HG03558 (cell line): ENCODE results near the gene ZBED5.

ENCODE experiments used
- ATAC-seq: cut with Tn5 transposase; IDR thresholded peaks from one replicate; pipeline ENCODE4 v1.9.1; 2021; ENCODE audit warnings: moderate number of reproducible peaks; ENCODE audit not compliant: unreplicated experiment; ENCODE audit errors: extremely low read depth

The ZBED5 gene

DNA sequence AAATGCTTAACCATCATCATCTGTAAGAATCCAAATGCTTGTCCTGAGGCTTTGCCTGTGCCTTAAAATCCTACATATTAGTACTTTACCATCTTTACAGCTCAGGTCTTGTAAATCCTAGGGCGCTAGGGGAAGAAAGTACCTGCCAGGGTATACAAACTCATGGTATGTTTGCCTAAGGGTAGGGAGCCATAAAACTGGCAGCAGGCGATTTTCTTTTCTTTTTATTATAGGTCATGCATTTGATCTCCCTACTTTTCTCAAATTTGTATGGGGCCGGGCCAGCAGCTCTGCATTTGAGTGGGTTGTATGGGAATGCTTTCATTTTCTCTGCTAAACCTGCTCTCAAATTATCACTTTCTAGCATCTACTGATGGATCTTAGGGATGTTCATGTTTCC is 24.0 kb upstream of the ZBED5 start:
- no peak for ATAC-seq

DNA sequence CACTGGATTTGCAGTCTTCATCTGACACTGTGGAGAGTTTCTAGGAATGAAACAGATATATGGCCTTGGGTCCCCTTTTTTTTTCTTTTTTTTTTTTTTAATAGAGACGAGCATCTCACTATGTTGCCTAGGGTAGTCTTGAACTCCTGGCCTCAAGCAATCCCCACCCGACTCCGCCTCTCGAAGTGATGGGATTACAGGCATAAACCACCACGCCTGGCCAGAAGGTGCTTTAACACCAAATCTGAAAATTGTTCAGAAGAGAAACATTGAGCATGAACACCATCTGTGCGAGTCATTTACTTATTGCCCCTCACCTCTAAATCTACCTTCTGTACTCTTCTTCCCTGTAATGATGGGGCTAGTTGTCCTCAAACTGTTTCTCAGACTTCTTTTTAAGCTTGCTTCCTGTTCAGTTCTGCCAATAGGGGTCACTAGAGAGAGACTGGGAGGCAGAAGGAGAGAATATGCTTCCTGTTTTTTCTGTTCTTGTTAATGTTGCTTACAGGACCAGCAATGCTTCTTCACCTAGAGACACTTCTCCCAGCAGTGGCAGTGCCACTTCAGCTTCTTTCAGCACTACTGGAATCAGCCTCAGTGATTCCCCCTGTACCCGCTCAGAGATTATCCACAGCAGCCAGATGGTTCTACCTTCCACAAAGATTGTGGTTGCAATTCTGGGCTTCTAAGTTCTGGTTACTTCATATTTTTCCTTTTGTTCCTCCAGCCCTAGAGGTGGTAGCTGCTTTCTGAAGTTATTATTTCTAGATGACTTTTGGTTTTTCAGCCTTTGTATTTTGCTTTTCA is 20.8 kb upstream of the ZBED5 start:
- no peak for ATAC-seq

DNA sequence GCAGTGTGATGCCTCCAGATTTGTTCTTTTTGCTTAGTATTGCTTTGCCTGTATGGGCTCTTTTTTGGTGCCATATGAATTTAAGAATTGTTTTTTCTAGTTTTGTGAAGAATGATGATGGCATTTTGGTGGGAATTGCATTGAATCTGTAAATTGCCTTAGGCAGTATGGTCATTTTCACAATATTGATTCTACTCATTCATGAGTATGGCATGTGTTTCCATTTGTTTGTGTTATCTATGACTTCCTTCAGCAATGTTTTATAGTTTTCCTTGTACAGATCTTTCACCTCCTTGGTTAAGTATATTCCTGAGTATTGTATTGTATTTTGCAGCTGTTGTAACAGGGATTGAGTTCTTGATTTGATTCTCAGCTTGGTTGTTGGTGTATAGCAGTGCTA is 18.3 kb upstream of the ZBED5 start:
- no peak for ATAC-seq

DNA sequence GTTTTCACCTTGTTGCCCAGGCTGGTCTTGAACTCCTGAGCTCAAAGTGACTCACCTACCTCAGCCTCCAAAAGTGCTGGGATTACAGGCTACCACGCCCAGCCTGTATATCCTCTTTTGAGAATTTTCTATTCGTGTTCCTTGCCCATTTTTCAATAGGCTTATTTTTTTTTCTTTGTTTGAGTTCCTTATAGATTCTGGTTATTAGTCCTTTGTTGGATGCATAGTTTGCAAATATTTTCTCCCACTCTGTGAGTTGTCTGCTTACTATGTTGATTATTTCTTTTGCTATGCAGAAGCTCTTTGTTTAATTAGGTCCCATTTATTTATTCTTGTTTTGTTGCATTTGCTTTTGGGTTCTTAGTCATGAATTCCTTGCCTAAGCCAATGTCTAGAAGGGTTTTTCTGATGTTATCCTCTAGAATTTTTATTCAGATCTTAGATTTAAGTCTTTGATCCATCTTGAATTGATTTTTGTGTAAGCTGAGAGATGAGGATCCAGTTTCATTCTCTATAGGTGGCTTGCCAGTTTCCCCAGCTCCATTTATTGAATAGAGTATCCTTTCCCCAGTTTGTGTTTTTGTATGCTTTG is 17.7 kb upstream of the ZBED5 start:
- ATAC-seq = no peak

DNA sequence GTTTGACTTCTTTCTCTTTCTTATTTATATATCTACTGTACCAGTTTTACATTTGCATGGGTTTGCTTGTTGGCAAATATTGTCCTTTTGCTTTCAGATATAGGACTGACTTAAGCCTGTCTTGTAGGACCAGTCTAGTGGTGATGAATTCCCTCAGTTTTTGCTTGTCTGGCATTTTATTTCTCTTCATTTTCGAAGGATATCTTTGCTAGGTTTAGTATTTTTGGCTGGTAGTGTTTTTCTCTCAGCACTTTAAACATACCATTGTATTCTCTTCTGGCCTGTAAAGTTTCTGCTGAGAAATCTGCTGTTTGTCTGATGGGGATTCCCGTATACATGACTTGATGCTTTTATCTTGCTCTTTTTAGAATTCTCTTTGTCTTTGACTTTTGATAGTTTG is 14.2 kb upstream of the ZBED5 start:
- no peak for ATAC-seq

DNA sequence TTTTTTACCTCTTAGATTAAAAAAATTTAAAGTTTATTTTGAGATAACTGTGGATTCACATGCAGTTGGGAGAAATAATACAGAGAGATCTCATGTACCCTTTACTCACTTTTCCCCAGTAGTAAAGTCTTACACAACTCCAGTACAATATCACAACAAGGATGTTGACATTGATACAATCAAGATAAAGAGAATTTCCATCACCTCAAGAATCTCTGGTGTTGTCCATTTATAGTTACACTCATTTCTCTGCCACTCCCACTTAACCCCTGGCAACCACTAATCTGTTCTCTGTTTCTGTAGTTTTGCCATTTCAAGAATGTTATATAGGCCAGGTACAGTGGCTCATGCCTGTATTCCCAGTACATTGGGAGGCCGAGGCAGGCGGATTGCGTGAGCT is 10.5 kb upstream of the ZBED5 start:
- no peak for ATAC-seq

DNA sequence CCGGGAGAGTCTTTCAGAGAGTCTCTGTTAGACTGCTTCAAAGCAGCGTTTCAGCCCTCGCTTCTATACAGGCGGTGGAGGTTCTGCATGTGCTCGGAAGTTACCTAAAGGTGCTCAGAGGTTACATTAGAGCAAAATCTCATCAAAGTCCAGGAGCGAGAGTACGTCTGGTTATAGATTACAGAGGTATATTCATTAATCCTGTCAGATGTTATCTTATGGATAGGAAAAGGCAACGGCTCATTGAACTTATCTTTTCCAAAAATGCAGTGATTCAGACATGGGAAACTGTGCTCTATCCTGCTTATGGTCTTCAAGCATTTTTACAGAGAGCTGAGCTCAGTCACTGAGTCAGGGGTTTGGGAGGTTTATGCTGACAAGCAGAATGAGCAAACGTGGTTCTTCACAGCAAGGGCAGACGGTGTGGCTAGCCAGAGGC is 9.1 kb upstream of the ZBED5 start:
- no peak for ATAC-seq

DNA sequence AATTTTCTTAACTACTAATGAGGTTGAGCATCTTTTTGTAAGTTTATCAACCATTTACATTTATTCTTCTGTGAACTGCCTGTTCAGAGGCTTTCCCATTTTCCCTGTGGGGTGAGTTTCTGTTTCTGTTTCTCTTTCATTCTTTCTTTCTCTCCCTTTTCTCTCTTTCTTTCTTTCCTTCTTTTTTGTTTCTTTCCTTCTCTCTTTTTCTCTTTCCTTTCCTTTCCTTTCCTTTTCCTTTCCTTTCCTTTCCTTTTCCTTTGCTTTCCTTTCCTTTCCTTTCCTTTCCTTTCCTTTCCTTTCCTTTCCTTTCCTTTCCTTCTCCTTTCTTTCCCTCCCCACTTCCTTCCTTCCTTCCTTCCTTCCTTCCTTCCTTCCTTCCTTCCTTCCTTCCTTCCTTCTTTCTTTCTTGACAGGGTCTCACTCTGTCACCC is 8.0 kb upstream of the ZBED5 start:
- ATAC-seq = no peak

DNA sequence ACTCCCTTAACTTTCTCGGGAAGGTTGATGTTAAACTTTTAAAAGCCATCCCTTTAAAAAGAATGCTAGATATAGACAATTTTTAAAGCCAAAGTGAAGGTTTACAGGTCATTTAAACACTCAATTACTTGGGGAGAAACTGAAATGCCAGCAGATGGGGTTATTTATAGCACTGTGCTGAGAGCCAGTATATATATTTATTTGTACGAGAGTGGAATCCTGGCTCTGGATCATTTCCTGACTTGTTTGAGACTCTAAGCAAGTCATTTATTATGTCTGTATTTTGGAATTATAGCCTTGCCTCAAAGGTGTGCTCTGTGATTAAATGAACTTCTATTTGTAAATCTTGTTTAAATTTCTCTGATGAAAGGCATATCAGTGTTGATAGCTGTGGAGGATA is 6.8 kb upstream of the ZBED5 start:
- no peak for ATAC-seq

DNA sequence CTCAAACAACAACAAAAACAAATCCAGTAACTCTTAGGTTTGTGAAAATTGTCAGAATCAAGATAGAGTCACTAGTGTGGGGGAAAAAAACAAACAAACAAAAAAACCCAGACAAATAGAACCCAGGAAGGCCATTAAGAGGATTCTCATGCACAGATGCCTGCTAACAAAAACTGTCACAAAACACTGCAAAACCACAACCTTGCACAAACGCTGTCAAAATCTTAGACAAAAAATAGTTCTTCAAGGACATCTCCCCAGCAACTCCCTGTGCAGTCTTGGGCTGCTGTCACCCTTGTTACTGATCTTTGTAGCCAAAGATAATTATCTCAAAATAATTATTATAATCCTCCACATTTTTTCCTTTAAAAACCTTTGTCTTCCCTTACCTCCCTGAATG is 4.6 kb upstream of the ZBED5 start:
- ATAC-seq = no peak

DNA sequence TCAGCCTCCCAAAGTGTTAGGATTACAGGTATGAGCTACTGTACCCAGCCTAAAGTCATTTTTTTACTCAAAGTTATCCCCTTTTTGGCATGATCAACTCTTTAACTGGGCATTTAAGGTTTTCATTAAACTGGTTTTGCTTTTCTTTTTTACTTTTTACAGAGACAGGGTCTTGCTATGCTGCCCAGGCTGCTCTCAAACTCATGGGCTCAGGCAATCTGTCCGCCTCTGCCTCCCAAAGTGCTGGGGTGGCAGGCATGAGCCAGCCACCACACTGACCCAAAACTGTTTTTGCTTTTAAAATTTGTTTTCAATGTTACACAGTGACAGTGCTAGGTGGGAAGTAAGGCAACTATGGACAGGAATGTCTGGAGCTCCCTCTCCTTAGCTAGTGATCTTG is 3.9 kb upstream of the ZBED5 start:
- no peak for ATAC-seq

DNA sequence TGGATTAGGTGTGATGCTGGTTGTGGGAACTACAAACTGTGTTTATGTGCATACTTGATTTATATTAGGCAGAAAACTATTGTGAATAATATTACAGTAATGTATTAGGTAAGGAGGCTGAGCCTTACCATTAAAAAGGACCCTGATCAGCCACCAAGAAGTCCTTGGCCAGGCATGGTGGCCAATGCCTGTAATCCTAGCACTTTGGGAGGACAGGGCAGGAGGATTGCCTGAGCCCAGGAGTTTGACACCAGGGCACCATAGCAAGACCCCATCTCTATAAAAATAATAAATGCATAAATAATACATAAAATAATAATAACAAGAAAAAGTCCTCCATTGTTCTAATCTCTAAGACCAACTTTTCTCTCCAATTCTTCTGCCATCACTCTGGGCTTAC is 3.2 kb upstream of the ZBED5 start:
- ATAC-seq = no peak

DNA sequence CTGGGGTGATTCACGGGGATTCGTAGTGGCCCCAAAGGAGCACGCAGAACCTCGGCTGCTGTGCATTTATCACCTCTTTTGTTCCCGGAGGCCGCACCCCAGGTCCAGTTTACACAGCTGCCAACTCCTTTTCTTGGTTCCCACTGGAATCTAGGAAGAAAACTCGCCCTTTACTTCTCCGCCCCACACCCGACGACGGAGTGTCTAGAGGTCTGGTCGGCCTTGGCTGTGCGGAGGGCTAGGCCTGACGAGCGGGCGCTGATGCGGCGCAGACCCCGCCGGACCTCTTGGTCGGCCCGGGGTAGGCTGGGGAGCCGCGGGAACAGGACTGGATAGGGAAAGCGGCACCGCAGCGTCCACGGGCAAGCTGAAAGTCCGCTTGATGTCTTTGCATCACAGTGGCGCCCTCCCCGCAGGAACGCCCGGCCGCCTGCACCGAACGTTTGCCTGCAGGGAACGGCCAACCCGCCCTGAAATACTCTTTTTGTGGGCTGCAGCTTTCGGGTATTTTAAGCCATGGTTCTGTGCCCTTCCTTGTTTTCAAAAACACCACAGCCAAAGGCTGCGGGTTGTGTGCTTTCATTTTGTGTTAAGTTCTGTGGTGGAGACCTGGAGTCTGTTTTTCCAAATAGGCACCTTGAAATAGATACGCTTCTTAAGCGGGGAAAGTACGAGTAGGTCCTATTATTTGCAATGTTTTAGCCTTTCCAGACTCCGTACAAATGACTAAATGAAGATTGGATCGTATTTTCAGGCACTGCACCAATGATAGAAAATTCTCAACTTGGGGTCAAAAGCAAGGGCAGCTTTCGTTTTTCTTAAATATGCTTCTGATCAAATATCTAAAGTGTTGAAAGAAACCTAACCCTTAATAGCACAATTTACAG is 829 bp upstream of the ZBED5 start:
- ATAC-seq = no peak

DNA sequence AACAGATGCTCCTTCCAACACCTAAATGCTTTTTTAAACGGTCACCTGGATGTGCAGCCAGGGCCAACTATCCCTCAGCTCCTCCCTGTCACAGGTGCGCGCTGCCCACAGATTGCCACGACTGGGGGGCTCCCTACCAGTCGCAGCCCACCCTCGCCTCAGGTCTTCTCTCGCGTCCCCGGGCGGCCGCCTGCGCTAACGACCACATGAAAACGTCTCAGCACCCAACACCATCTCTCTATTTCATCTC is 469 bp downstream of the ZBED5 start:
- peak; percentile 3 for ATAC-seq

DNA sequence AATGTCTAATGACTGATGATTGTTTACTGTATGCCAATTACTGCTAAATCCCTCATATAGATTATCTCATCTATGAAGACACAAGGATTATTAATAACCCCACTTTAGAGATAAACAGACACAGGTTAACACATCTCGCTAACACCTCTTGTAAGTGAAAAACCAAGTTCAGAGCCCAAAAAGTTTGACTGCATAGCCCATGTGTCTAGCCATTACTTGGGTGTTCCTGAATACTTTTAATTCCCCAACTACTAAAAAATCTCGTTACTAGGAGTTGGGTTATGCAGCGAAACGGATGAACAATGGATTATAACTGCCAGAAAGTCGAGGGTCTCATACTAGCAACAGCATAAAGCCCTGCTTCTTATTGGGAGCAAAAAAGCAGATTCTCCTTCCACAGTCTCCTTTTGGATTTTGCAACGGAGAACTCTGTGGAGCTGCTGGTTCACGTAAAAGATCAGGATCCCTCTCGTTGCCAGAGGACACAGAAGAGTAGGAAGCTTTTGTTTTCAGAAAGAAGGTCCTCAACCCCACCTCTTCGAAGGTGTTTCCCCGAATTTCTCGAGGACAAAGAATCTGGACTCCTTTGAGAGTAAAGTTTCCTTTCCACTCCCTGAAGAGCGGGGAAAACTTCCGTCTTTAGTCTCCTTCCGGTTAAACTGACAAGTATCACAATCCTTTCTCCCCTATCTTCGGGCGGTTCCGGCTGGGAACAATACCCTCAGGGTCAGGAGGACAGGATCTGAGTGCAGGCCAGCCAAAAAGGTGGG is 979 bp downstream of the ZBED5 start:
- no peak for ATAC-seq

DNA sequence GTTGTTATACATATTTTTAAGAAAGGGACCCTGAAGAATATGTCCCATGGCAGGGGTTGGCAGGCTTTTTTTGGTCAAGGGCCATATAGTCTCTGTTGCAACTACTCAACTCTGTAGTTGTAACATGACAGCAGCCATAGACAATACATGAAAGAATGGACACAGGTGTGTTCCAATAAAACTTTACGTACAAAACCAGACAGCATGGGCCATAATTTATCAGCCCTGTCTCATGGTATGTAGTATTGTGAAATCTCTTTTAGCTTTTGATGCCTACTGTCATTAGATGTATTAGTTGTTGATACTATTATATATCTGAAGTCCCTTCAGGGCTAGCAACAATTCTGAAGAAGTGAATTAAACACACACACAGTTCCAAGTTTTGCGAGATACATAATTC is 2.6 kb downstream of the ZBED5 start:
- no peak for ATAC-seq

DNA sequence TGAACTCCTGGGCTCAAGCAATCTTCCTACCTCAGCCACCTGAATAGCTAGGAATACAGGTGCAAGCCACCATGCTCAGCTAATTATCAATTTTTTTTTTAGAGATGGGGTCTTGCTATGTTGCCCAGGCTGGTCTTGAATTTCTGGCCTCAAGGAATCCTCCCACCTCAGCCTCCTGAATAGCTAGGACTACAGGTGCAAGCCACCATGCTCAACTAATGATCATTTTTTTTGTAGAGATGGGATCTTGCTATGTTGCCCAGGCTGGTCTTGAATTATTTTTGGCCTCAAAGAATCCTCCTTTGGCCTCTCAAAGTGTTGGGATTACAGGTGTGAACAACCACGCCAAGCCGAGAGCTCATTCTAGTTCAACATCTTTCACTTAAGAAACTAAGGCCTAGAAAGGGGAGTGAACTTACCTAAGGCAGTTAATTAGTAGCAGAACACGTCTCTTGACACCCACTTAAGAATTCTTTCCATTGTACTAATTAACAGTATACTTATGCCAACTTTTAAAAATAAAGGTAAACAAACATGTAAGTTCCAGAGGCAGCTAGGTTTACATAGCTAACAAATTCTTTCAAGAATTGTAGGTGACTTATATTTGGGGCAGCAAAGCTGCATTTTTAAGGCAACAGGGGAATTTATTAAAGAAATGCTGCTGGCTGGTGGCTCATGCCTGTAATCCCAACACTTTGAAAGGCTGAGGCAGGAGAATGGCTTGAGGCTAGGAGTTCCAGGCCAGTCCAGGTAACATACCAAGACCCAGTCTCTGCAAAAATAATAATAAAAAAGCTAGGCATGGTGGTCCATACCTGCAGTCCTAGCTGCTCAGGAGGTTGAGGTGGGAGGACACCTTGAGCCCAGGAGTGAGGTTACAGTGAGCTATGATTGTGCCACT is 9.6 kb downstream of the ZBED5 start:
- no peak for ATAC-seq

DNA sequence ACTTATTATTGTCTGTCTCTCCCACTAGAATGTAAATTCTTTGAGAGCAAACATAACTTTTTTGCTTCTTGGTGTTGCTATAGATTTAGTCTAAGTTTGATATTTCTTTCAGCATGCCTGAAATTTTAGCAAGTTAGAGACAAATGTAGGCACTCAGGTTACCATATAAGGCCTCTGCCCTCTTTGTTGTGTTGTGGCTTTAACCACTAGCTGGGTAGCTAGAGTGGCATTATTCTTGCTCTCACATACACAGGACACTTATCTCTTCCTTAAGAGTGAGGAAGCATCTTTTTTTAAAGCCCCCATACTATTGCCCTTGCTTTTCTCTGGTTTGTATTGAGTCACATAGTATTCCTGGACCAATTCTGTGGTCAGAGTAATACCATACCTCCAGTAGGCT is 11.2 kb downstream of the ZBED5 start:
- ATAC-seq = no peak

DNA sequence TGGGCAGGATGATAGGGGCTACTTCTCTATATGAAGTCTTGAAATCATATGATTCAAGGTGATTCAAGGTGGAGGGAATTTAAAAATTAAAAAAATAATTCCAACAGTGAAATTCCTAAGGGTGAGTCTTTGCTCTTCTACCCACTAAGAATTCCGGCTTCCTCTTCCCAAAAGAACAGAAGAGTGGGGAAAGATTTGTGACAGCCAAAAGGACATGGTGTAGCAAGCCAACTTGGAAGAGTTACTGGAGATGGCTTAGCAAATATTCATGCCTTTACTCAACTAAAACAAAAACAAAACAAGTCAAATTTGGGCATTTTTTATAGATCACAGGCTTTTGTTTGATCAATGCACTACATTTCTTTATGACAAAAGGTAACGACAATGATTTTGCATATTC is 12.3 kb downstream of the ZBED5 start:
- no peak for ATAC-seq

DNA sequence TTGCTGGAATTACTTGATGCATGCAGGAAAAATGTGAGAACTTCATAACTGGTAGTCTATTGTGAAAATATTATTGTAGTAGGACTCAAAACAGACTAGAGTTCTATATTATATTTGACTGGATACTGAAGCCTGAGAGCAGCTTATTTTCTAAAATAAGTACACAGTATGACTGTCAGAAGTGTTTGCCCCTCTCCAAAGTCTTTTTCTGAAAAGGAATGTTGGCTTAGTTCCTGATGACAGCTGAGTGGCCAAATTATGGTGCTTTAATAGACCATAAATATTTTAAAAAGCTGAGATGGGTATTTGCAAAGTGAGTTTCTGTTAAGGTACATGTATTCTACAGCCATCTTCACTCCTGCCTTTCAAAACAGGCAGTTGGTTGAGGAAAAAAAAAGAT is 13.1 kb downstream of the ZBED5 start:
- ATAC-seq = no peak
